ENCODE results near the gene SNURF.
"Not testable (repeated sequence)": the region's sequence is repeated elsewhere in the genome, so short reads cannot be mapped to it uniquely, and the experiment has no call there.

SNURF gene

GRCh38 chr15:24954783-24955530, at the start of gene SNURF, which contains the start of gene SNRPN:
SNURF (plus strand) TSS chr15:24954987; CDS start chr15:24955049, 62 bp downstream.
SNRPN (plus strand) TSS chr15:24954987; CDS start chr15:24974454, 19,467 bp downstream.
- DNase-seq = peak; percentile 4

- no peak for DNase-seq
Measured at GRCh38 chr15:24916305-24917009, 38.3 kb upstream of the SNURF start.

- DNase-seq = no peak
Measured at GRCh38 chr15:24917431-24917830, 37.4 kb upstream of the SNURF start.

- no peak for DNase-seq
Measured at GRCh38 chr15:24919446-24919845, 35.3 kb upstream of the SNURF start.

- DNase-seq = not testable (repeated sequence)
Measured at GRCh38 chr15:24922781-24923180, 32.0 kb upstream of the SNURF start.

GRCh38 chr15:24924153-24924552, 30.6 kb upstream of the SNURF start:
- no peak for DNase-seq

- DNase-seq = no peak
Measured at GRCh38 chr15:24924621-24925020, 30.2 kb upstream of the SNURF start.

GRCh38 chr15:24931874-24932732, 22.7 kb upstream of the SNURF start:
- not testable (repeated sequence) for DNase-seq

- no peak for DNase-seq
Measured at GRCh38 chr15:24933716-24934115, 21.1 kb upstream of the SNURF start.

- not testable (repeated sequence) for DNase-seq
Measured at GRCh38 chr15:24938224-24938623, 16.6 kb upstream of the SNURF start.

- no peak for DNase-seq
Measured at GRCh38 chr15:24940236-24940635, 14.6 kb upstream of the SNURF start.

GRCh38 chr15:24943361-24943760, 11.4 kb upstream of the SNURF start:
- DNase-seq = no peak

- DNase-seq = no peak
Measured at GRCh38 chr15:24944954-24945353, 9.8 kb upstream of the SNURF start.

GRCh38 chr15:24945711-24946110, 9.1 kb upstream of the SNURF start:
- no peak for DNase-seq

- no peak for DNase-seq
Measured at GRCh38 chr15:24948495-24948894, 6.3 kb upstream of the SNURF start.

- no peak for DNase-seq
Measured at GRCh38 chr15:24955531-24955921, 739 bp downstream of the SNURF start.

GRCh38 chr15:24956111-24956838, 1.5 kb downstream of the SNURF start:
- peak; percentile 44 for DNase-seq

- no peak for DNase-seq
Measured at GRCh38 chr15:24957691-24958090, 2.9 kb downstream of the SNURF start.

GRCh38 chr15:24961967-24962366, 7.2 kb downstream of the SNURF start:
- DNase-seq = no peak

- no peak for DNase-seq
Measured at GRCh38 chr15:24962880-24963279, 8.1 kb downstream of the SNURF start.

- DNase-seq = no peak
Measured at GRCh38 chr15:24966364-24967103, 11.7 kb downstream of the SNURF start.

GRCh38 chr15:24971052-24971451, 16.3 kb downstream of the SNURF start:
- no peak for DNase-seq

Measured in NCI-H1417 treated with DMSO at 0.1 percent for 48 hours (cell line).